ENCODE data around the gene HIC1. TPM values are rescaled to one million over a fixed set of nuclear protein-coding genes. Genes with fewer than 3 reads are reported as not detected.
A peak's percentile ranks its signal among the peaks of the same experiment; 100 is the strongest.

The HIC1 gene
- total and polyA plus RNA-seq, 9 of the 15 experiments (the other 6 are each of a cell fraction or from before 2014, with no cell fraction given), result 0.01 to 2.5 (median 0.18) TPM

DNA sequence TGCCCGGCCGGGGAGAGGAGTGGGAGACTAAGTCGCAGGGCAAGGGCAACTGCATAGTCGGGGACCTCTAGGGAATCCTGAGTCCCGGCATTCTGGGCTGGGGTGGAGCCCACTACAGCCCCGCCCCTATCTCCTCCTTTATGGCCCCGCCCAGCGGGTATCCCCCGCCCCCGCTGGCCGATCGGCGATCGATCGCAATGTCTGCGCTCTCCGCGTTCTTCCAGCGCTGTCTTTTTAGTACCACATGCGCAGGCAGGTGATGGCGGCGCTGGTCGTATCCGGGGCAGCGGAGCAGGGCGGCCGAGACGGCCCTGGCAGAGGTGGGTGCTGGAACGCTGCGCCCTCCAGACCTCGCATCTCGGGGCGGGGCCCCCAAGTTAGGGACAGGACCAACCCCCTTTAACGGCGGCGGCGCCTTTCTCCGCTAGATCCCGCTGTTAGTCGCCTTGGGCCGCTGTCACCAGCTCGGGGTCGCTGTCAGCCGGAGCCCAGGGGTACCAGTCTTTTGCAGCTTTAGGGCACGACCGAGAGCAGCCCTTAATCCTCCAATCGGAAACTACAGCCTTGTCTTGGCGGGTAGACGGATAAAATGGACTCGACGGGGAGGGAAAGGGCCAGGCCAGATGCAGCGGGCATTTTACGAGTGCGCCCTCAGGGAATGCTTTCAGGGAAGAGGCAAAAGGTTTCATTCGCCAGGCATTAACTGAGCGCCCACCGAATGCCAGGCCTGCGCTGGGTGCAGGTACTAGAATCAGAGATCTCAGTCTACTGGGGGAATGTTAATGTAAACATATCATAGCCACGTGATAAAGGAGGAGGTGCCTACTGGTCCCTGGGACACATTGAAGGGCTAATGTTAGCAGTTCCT, 24.8 kb upstream of the HIC1 start, which contains the start of gene DPH1 (continued):
- TF ChIP-seq MBD2 (IDR thresholded peaks at IDR 0.05; ENCODE audit: borderline replicate concordance, low read depth) (peak; percentile 52), TCF7L2 (IDR thresholded peaks at IDR 0.05; ENCODE audit: low read depth, low read length) (no peak), KDM2B (CRISPR knock-in tag; IDR thresholded peaks at IDR 0.05) (no peak), KLF13 (tag; IDR thresholded peaks at IDR 0.05; ENCODE audit: borderline replicate concordance, low read depth) (no peak), NR1H2 (CRISPR knock-in tag; IDR thresholded peaks at IDR 0.05) (no peak), SIN3A (IDR thresholded peaks at IDR 0.05; ENCODE audit: borderline replicate concordance in 2 of 2, control insufficient read depth in 1 of 2, low read depth in 2 of 2, low read length in 2 of 2) (peak; percentile 98 to 100), RBM25 (IDR thresholded peaks at IDR 0.05; ENCODE audit: low read depth, low read length, severe bottlenecking) (no peak), E2F4 (CRISPR knock-in tag; IDR thresholded peaks at IDR 0.05; ENCODE audit: low read depth) (no peak), ZNF512 (tag; IDR thresholded peaks at IDR 0.05) (no peak), ZNF197 (CRISPR knock-in tag; IDR thresholded peaks at IDR 0.05; ENCODE audit: low read depth) (no peak)
- TF ChIP-seq, protein P1, sequence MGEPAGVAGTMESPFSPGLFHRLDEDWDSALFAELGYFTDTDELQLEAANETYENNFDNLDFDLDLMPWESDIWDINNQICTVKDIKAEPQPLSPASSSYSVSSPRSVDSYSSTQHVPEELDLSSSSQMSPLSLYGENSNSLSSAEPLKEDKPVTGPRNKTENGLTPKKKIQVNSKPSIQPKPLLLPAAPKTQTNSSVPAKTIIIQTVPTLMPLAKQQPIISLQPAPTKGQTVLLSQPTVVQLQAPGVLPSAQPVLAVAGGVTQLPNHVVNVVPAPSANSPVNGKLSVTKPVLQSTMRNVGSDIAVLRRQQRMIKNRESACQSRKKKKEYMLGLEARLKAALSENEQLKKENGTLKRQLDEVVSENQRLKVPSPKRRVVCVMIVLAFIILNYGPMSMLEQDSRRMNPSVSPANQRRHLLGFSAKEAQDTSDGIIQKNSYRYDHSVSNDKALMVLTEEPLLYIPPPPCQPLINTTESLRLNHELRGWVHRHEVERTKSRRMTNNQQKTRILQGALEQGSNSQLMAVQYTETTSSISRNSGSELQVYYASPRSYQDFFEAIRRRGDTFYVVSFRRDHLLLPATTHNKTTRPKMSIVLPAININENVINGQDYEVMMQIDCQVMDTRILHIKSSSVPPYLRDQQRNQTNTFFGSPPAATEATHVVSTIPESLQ (CRISPR knock-in tag; IDR thresholded peaks at IDR 0.05), result peak; percentile 34; the same call in 1 of the 2 replicates
- TF ChIP-seq, protein P2, sequence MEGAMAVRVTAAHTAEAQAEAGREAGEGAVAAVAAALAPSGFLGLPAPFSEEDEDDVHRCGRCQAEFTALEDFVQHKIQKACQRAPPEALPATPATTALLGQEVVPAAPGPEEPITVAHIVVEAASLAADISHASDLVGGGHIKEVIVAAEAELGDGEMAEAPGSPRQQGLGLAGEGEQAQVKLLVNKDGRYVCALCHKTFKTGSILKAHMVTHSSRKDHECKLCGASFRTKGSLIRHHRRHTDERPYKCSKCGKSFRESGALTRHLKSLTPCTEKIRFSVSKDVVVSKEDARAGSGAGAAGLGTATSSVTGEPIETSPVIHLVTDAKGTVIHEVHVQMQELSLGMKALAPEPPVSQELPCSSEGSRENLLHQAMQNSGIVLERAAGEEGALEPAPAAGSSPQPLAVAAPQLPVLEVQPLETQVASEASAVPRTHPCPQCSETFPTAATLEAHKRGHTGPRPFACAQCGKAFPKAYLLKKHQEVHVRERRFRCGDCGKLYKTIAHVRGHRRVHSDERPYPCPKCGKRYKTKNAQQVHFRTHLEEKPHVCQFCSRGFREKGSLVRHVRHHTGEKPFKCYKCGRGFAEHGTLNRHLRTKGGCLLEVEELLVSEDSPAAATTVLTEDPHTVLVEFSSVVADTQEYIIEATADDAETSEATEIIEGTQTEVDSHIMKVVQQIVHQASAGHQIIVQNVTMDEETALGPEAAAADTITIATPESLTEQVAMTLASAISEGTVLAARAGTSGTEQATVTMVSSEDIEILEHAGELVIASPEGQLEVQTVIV (CRISPR knock-in tag; IDR thresholded peaks at IDR 0.05; ENCODE audit: borderline replicate concordance), result no peak
- TF ChIP-seq, protein P3, sequence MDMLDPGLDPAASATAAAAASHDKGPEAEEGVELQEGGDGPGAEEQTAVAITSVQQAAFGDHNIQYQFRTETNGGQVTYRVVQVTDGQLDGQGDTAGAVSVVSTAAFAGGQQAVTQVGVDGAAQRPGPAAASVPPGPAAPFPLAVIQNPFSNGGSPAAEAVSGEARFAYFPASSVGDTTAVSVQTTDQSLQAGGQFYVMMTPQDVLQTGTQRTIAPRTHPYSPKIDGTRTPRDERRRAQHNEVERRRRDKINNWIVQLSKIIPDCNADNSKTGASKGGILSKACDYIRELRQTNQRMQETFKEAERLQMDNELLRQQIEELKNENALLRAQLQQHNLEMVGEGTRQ (CRISPR knock-in tag; IDR thresholded peaks at IDR 0.05), result peak; percentile 71

Data from K562 (cell line).